GM23338 (cell line): Measurements from ENCODE around the gene OR6C70. TPM values are rescaled to one million over a fixed set of nuclear protein-coding genes. Genes with fewer than 3 reads are reported as not detected.
"Not testable (repeated sequence)": the region's sequence is repeated elsewhere in the genome, so short reads cannot be mapped to it uniquely, and the experiment has no call there.

ENCODE experiments used
- ATAC-seq: fragments of 200-7000 bp; cut with Tn5 transposase; 3 replicates; pipeline ENCODE4 v1.9.1; 2020
- DNase-seq: peaks from one replicate; pipeline ENCODE4 v3.0.0-alpha.2; 2015; ENCODE audit warnings: low spot score
- H2AFZ ChIP-seq: fragments of 200-600 bp; sonication (generic); 2 replicates; pipeline ENCODE4 v1.8.0; 2016; ENCODE audit warnings: antibody characterized with exemption, mild to moderate bottlenecking, moderate library complexity
- H3F3A ChIP-seq: fragments of 200-600 bp; sonication (generic); replicated peaks from 2 replicates; pipeline ENCODE4 v1.8.0; 2017; ENCODE audit warnings: antibody characterized with exemption, mixed run types, low read depth
- H3K27ac ChIP-seq: fragments of 200-600 bp; sonication (generic); 2 replicates; pipeline ENCODE4 v1.6.1; 2016; ENCODE audit warnings: low read depth
- H3K27me3 ChIP-seq: fragments of 200-600 bp; sonication (generic); 2 replicates; pipeline ENCODE4 v1.8.0; 2016; ENCODE audit warnings: mild to moderate bottlenecking, mixed run types, moderate library complexity; ENCODE audit not compliant: insufficient read depth
- H3K36me3 ChIP-seq: fragments of 200-600 bp; sonication (generic); 2 replicates; pipeline ENCODE4 v1.8.0; 2016; ENCODE audit warnings: mild to moderate bottlenecking; ENCODE audit not compliant: insufficient read depth
- H3K4me1 ChIP-seq: fragments of 200-600 bp; sonication (generic); 2 replicates; pipeline ENCODE4 v1.8.0; 2016; ENCODE audit warnings: mild to moderate bottlenecking, moderate library complexity; ENCODE audit not compliant: insufficient read depth
- H3K4me2 ChIP-seq: fragments of 200-600 bp; sonication (generic); 2 replicates; pipeline ENCODE4 v1.7.1; 2017; ENCODE audit warnings: mixed run types
- H3K4me3 ChIP-seq: fragments of 200-600 bp; sonication (generic); 2 replicates; pipeline ENCODE4 v1.6.1; 2016; ENCODE audit warnings: mixed run types
- H3K79me2 ChIP-seq: fragments of 200-600 bp; sonication (generic); replicated peaks from 2 replicates; pipeline ENCODE4 v1.8.0; 2017; ENCODE audit warnings: mild to moderate bottlenecking; ENCODE audit not compliant: insufficient read depth
- H3K9me2 ChIP-seq: fragments of 200-600 bp; sonication (generic); 2 replicates; pipeline ENCODE4 v1.8.0; 2017; ENCODE audit not compliant: insufficient read depth
- H4K20me1 ChIP-seq: fragments of 200-600 bp; sonication (generic); replicated peaks from 2 replicates; pipeline ENCODE4 v1.8.0; 2017; ENCODE audit warnings: mild to moderate bottlenecking; ENCODE audit not compliant: insufficient read depth
- H3K27ac Mint-ChIP-seq: 2 replicates; pipeline ENCODE4 v1.8.0; 2020; ENCODE audit warnings: inconsistent platforms, mild to moderate bottlenecking, moderate library complexity, mixed read lengths
- H3K27me3 Mint-ChIP-seq: 3 replicates; pipeline ENCODE4 v1.8.0; 2022; ENCODE audit warnings: low read depth, mild to moderate bottlenecking, moderate library complexity, mixed read lengths, inconsistent platforms; ENCODE audit not compliant: insufficient read depth, poor library complexity
- H3K36me3 Mint-ChIP-seq: 3 replicates; pipeline ENCODE4 v1.8.0; 2021; ENCODE audit warnings: low read depth, mild to moderate bottlenecking, inconsistent platforms, moderate library complexity, mixed read lengths
- H3K4me1 Mint-ChIP-seq: 3 replicates; pipeline ENCODE4 v1.8.0; 2020; ENCODE audit warnings: mild to moderate bottlenecking, inconsistent platforms, mixed read lengths
- H3K4me3 Mint-ChIP-seq: 3 replicates; pipeline ENCODE4 v1.8.0; 2021; ENCODE audit warnings: moderate library complexity, mild to moderate bottlenecking, inconsistent platforms, mixed read lengths
- H3K9me3 Mint-ChIP-seq: 3 replicates; pipeline ENCODE4 v1.8.0; 2020; ENCODE audit warnings: moderate library complexity, mild to moderate bottlenecking, inconsistent platforms, mixed read lengths
- CTCF ChIP-seq, 2 experiments: fragments of 200-600 bp in 1 of 2; sonication (generic) in 1 of 2; conservative IDR thresholded peaks; 2 replicates each; pipeline versions ENCODE4 v1.5.1 to v1.6.1; 2016 to 2017; ENCODE audit warnings: antibody characterized with exemption in 2 of 2, low read depth in 2 of 2, mild to moderate bottlenecking in 2 of 2, moderate library complexity in 1 of 2
- EZH2 ChIP-seq: fragments of 200-600 bp; sonication (generic); IDR thresholded peaks from one replicate; pipeline ENCODE4 v1.8.0; 2017; ENCODE audit warnings: antibody characterized with exemption, mild to moderate bottlenecking, low read depth; ENCODE audit not compliant: unreplicated experiment
- EZH2phosphoT487 ChIP-seq: fragments of 200-600 bp; sonication (generic); IDR thresholded peaks from one replicate; pipeline ENCODE4 v1.8.1; 2018; ENCODE audit warnings: antibody characterized with exemption; ENCODE audit not compliant: unreplicated experiment
- NANOG ChIP-seq: IDR thresholded peaks from 2 replicates; pipeline ENCODE4 v1.6.1; 2016; ENCODE audit warnings: antibody characterized with exemption, borderline replicate concordance
- POLR2AphosphoS5 ChIP-seq: IDR thresholded peaks from 2 replicates; pipeline ENCODE4 v1.6.1; 2016; ENCODE audit warnings: antibody characterized with exemption, low read depth
- REST ChIP-seq: IDR thresholded peaks from one replicate; pipeline ENCODE4 v1.6.1; 2018; ENCODE audit warnings: antibody characterized with exemption; ENCODE audit not compliant: unreplicated experiment
- STAT1 ChIP-seq: IDR thresholded peaks from one replicate; pipeline ENCODE4 v1.6.1; 2016; ENCODE audit warnings: antibody characterized with exemption; ENCODE audit not compliant: unreplicated experiment
- ZNF114 ChIP-seq: fragments of 250-450 bp; sonication (Bioruptor Pico); IDR thresholded peaks from 2 replicates; pipeline ENCODE4 v1.5.0; 2020; ENCODE audit warnings: mild to moderate bottlenecking, moderate library complexity
- polyA plus RNA-seq: library from polyadenylated mRNA; unstranded; fragments of >200 nt; fragmentation: Nextera tagmentation; extraction: Ambion mirVana; gene quantifications from 2 replicates; pipeline ENCODE4 v1.2.1, GENCODE V29; 2016
- total RNA-seq: library from RNA; depleted of rRNA; stranded (reverse); fragments of >200 nt; shearing (Covaris generic); gene quantifications from 2 replicates; pipeline ENCODE4 v1.2.3, GENCODE V29; 2014

OR6C70 gene
- total and polyA plus RNA-seq, 2 experiments from 2014 or later = not detected

DNA sequence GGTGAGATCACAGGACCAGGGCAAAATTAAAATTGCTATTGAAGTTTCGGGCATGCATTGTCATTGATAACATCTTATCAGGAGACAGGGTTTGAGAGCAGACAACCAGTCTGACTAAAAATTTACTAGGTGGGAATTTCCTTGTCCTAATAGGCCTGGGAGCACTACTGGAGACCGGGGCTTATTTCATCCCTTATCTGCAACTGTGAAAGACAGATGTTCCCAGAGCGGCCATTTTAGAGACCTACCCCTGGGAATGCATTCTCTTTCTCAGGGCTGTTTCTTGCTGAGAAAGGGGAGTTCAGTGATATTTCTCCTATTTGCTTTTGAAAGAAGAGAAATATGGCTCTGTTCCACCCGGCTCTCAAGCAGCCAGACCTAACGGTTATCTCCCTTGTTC lies 28.7 kb downstream of the OR6C70 start:
- not testable (repeated sequence) for H3K4me3 ChIP-seq, H3K27me3 Mint-ChIP-seq, H2AFZ ChIP-seq, H3K36me3 ChIP-seq, H3K27ac Mint-ChIP-seq, H3K27ac ChIP-seq, H3F3A ChIP-seq, ATAC-seq, H3K4me1 Mint-ChIP-seq, H3K4me3 Mint-ChIP-seq, H3K4me2 ChIP-seq, H4K20me1 ChIP-seq, H3K9me2 ChIP-seq, H3K4me1 ChIP-seq, H3K27me3 ChIP-seq, H3K79me2 ChIP-seq
- peaks cover 19% of the 10 kb centered on the region for H3K9me3 Mint-ChIP-seq
- peaks cover 18% of the 10 kb centered on the region; the same call in 2 of the 3 replicates for H3K36me3 Mint-ChIP-seq
- peak; percentile 11 for DNase-seq

DNA sequence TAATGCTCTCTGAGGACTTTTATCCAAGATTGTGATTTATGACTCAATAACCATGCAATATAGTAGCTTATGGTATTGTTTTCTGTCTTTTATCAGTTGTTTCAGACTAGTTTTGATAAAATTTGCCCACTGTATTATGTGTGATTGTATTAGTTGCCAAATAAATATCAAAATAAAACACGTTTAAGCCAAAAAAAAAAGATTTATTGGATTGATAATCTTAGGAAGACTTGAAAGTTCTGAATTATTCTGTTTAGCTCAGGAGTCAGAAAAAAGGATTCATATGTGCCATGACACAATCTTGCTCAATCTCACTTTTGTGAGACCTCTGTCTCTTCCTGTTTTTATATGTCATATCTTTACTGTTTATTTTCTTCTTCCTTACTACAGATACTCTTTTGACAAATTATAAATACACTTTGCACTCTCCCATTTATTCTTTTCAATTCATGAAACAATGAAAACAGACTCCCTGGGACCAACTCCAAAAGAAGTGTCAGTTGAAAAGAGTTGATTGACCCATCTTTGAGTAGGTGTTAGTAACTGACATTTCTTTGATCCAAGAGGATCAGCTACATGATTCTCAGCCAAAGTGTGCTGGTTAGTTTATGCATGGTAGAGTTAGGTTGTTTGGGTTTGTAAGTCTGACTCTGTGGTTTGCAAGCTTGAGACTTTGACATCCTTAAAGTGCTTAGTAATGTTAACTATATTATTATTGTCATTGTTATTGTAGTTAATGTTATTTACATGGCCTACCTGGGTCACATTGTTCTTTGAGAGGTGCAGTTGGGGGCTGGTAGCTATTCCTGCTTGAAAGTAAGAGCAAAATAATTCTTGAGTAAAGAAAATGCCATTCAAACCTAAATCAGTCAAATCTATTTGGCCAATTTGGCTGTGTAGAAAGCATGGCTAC lies 41.4 kb downstream of the OR6C70 start:
- Mint-ChIP-seq H3K27ac (peak overlapping the region; percentile 54), H3K27me3 (no peaks in the 10 kb centered on the region), H3K4me1 (peaks cover 38% of the 10 kb centered on the region), H3K9me3 (no peaks in the 10 kb centered on the region), H3K36me3 (no peaks in the 10 kb centered on the region), H3K4me3 (peak overlapping the region; percentile 48)
- ATAC-seq = peak; percentile 73
- H3K27ac ChIP-seq = peak overlapping the region; percentile 12; the same call in 1 of the 2 replicates
- no peaks in the 10 kb centered on the region for H3K9me2 ChIP-seq
- no peaks in the 10 kb centered on the region for H3K36me3 ChIP-seq
- H3K79me2 ChIP-seq = no peaks in the 10 kb centered on the region
- H3F3A ChIP-seq = no peaks in the 10 kb centered on the region
- no peak overlapping the region for H2AFZ ChIP-seq
- H3K4me3 ChIP-seq = peak overlapping the region; percentile 15
- TF ChIP-seq POLR2AphosphoS5 (no peak), EZH2phosphoT487 (no peak), REST (no peak), NANOG (peak; percentile 54)
- no peaks in the 10 kb centered on the region for H3K27me3 ChIP-seq
- DNase-seq = peak; percentile 20
- H3K4me2 ChIP-seq = peak overlapping the region; percentile 65
- H4K20me1 ChIP-seq = no peaks in the 10 kb centered on the region
- H3K4me1 ChIP-seq = peaks cover 28% of the 10 kb centered on the region

- H3K79me2 ChIP-seq = no peaks in the 10 kb centered on the region
- peaks cover 33% of the 10 kb centered on the region for H3K4me1 Mint-ChIP-seq
- TF ChIP-seq REST (no peak), EZH2 (no peak), NANOG (no peak), STAT1 (no peak), ZNF114 (no peak), CTCF (conservative IDR thresholded peaks at IDR 0.05; ENCODE audit: low read depth in 2 of 2) (no peak)
Observed at GRCh38 chr12:55425954-55426353, 44.0 kb downstream of the OR6C70 start, which contains the start of gene OR6C76. TSS of gene OR6C76 (plus strand) at chr12:55426254. CDS start at chr12:55426254, 0 bp downstream.

More at GRCh38 chr12:55425954-55426353, 44.0 kb downstream of the OR6C70 start, which contains the start of gene OR6C76:
- H3K9me2 ChIP-seq = no peaks in the 10 kb centered on the region
- Mint-ChIP-seq H3K36me3 (no peaks in the 10 kb centered on the region), H3K9me3 (no peaks in the 10 kb centered on the region), H3K27me3 (no peaks in the 10 kb centered on the region), H3K4me3 (no peak within 1 kb of the TSS), H3K27ac (peak within 1 kb of the TSS; percentile 13; the same call in 1 of the 2 replicates)
- peaks cover 28% of the 10 kb centered on the region for H3K4me1 ChIP-seq
- no peak within 1 kb of the TSS for H3K4me3 ChIP-seq
- H3K4me2 ChIP-seq = no peak within 1 kb of the TSS
- no peak within 1 kb of the TSS for H2AFZ ChIP-seq
- H3K27me3 ChIP-seq = no peaks in the 10 kb centered on the region
- no peak for ATAC-seq
- DNase-seq = no peak
- H3K27ac ChIP-seq = no peak within 1 kb of the TSS
- no peaks in the 10 kb centered on the region for H3F3A ChIP-seq
- H4K20me1 ChIP-seq = no peaks in the 10 kb centered on the region
- H3K36me3 ChIP-seq = no peaks in the 10 kb centered on the region
